HepG2 (cell line): ENCODE results near the gene HES3. TPM values are rescaled to one million over a fixed set of nuclear protein-coding genes. Genes with fewer than 3 reads are reported as not detected.

ENCODE experiments used
- ADNP ChIP-seq: sonication (generic); formaldehyde crosslinking; IDR thresholded peaks from 2 replicates; pipeline ENCODE4 v1.4.0; 2020; ENCODE audit warnings: missing genetic modification reagents
- ATF2 ChIP-seq: sonication (generic); formaldehyde crosslinking; IDR thresholded peaks from 2 replicates; pipeline ENCODE4 v1.4.0; 2020; ENCODE audit warnings: missing genetic modification reagents
- DNMT1 ChIP-seq: sonication (generic); formaldehyde crosslinking; IDR thresholded peaks from 2 replicates; pipeline ENCODE4 v1.5.1; 2020; ENCODE audit warnings: mild to moderate bottlenecking, missing genetic modification reagents
- GZF1 ChIP-seq: sonication (generic); formaldehyde crosslinking; IDR thresholded peaks from 2 replicates; pipeline ENCODE4 v1.5.1; 2020; ENCODE audit warnings: mild to moderate bottlenecking, missing genetic modification reagents
- IKZF1 ChIP-seq: fragments of 450-650 bp; IDR thresholded peaks from 2 replicates; pipeline ENCODE4 v1.7.1; 2016
- IRF2 ChIP-seq: IDR thresholded peaks from 2 replicates; pipeline ENCODE4 v1.6.1; 2018; ENCODE audit warnings: missing genetic modification reagents, missing compliant biosample characterization
- IRX3 ChIP-seq: sonication (generic); formaldehyde crosslinking; IDR thresholded peaks from 2 replicates; pipeline ENCODE4 v1.8.1; 2023; ENCODE audit warnings: mild to moderate bottlenecking, low read depth, missing genetic modification reagents, borderline replicate concordance
- MATR3 ChIP-seq: sonication (generic); formaldehyde crosslinking; IDR thresholded peaks from 2 replicates; pipeline ENCODE4 v1.4.0; 2020; ENCODE audit warnings: missing genetic modification reagents
- MEIS1 ChIP-seq: sonication (generic); formaldehyde crosslinking; IDR thresholded peaks from 2 replicates; pipeline ENCODE4 v1.9.0; 2021; ENCODE audit warnings: mild to moderate bottlenecking, missing genetic modification reagents, moderate library complexity, borderline replicate concordance
- MTA3 ChIP-seq: sonication (generic); formaldehyde crosslinking; IDR thresholded peaks from 2 replicates; pipeline ENCODE4 v1.4.0; 2020; ENCODE audit warnings: missing genetic modification reagents
- MXD3 ChIP-seq: IDR thresholded peaks from 2 replicates; pipeline ENCODE4 v1.6.1; 2016; ENCODE audit warnings: mild to moderate bottlenecking, missing biosample characterization, missing genetic modification reagents
- NCOA5 ChIP-seq: sonication (generic); formaldehyde crosslinking; IDR thresholded peaks from 2 replicates; pipeline ENCODE4 v1.4.0; 2020; ENCODE audit warnings: missing genetic modification reagents
- NFATC3 ChIP-seq: sonication (generic); formaldehyde crosslinking; IDR thresholded peaks from 2 replicates; pipeline ENCODE4 v1.5.1; 2020; ENCODE audit warnings: mild to moderate bottlenecking, missing genetic modification reagents
- NFYC ChIP-seq: IDR thresholded peaks from 2 replicates; pipeline ENCODE4 v1.6.1; 2016; ENCODE audit warnings: missing genetic modification reagents, missing compliant biosample characterization
- PHF5A ChIP-seq: IDR thresholded peaks from one replicate; pipeline ENCODE4 v1.6.1; 2018; ENCODE audit warnings: low read depth, missing genetic modification reagents; ENCODE audit not compliant: unreplicated experiment
- PLSCR1 ChIP-seq: sonication (generic); formaldehyde crosslinking; IDR thresholded peaks from 2 replicates; pipeline ENCODE4 v1.5.0; 2020; ENCODE audit warnings: missing genetic modification reagents, mild to moderate bottlenecking, borderline replicate concordance
- PTBP1 ChIP-seq: fragments of 200-400 bp; formaldehyde crosslinking; IDR thresholded peaks from 2 replicates; pipeline ENCODE4 v1.6.1; 2018; ENCODE audit warnings: low read length, low read depth; ENCODE audit not compliant: poor library complexity, severe bottlenecking
- RCOR2 ChIP-seq: IDR thresholded peaks from 2 replicates; pipeline ENCODE4 v1.6.1; 2016; ENCODE audit warnings: missing biosample characterization, missing genetic modification reagents
- SCMH1 ChIP-seq: sonication (generic); formaldehyde crosslinking; IDR thresholded peaks from 2 replicates; pipeline ENCODE4 v1.9.0; 2021; ENCODE audit warnings: missing genetic modification reagents, mild to moderate bottlenecking, borderline replicate concordance
- TEAD3 ChIP-seq: optimal IDR thresholded peaks from 2 replicates; pipeline ENCODE3; 2016; ENCODE audit warnings: borderline replicate concordance
- ZFP37 ChIP-seq: sonication (generic); formaldehyde crosslinking; IDR thresholded peaks from 2 replicates; pipeline ENCODE4 v1.4.0; 2020; ENCODE audit warnings: missing genetic modification reagents, borderline replicate concordance
- ZNF296 ChIP-seq: sonication (generic); formaldehyde crosslinking; conservative IDR thresholded peaks from 2 replicates; pipeline ENCODE4 v1.5.0; 2020; ENCODE audit warnings: mild to moderate bottlenecking, missing genetic modification reagents
- ZNF382 ChIP-seq: sonication (generic); formaldehyde crosslinking; IDR thresholded peaks from 2 replicates; pipeline ENCODE4 v1.5.0; 2020; ENCODE audit warnings: missing genetic modification reagents, mild to moderate bottlenecking, borderline replicate concordance
- ZNF589 ChIP-seq: sonication (generic); formaldehyde crosslinking; conservative IDR thresholded peaks from 2 replicates; pipeline ENCODE4 v1.8.0; 2022; ENCODE audit warnings: mild to moderate bottlenecking, moderate library complexity, missing genetic modification reagents
- ZNF691 ChIP-seq: sonication (generic); formaldehyde crosslinking; IDR thresholded peaks from 2 replicates; pipeline ENCODE4 v1.4.0; 2020; ENCODE audit warnings: missing genetic modification reagents, low read depth, mild to moderate bottlenecking, borderline replicate concordance
- ZNF749 ChIP-seq: sonication (generic); formaldehyde crosslinking; IDR thresholded peaks from 2 replicates; pipeline ENCODE4 v1.8.0; 2022; ENCODE audit warnings: mild to moderate bottlenecking, missing genetic modification reagents, moderate library complexity, borderline replicate concordance
- ZNF790 ChIP-seq: sonication (generic); formaldehyde crosslinking; IDR thresholded peaks from 2 replicates; pipeline ENCODE4 v1.8.0; 2022; ENCODE audit warnings: missing genetic modification reagents, mild to moderate bottlenecking, borderline replicate concordance
- ZSCAN29 ChIP-seq: sonication (generic); formaldehyde crosslinking; conservative IDR thresholded peaks from 2 replicates; pipeline ENCODE4 v1.4.0; 2020; ENCODE audit warnings: mild to moderate bottlenecking, missing genetic modification reagents
- polyA plus RNA-seq, 8 experiments: library from polyadenylated mRNA; depleted of rRNA in 3 of 8; stranded (reverse) in 7 of 8; unstranded in 1 of 8; fragments of >200 nt; fragmentation: Illumina TruSeq in 4 of 8; extraction: Trizol in 4 of 8; gene quantifications; 2 replicates each; pipeline versions ENCODE4 v1.2.1 to v1.2.3, GENCODE V29; 2011 to 2016; ENCODE audit warnings: low read depth in 4 of 8, missing spikeins in 1 of 8, mixed read lengths in 1 of 8; ENCODE audit not compliant: insufficient read depth in 1 of 8
- total RNA-seq, 5 experiments: library from RNA; depleted of rRNA; stranded (reverse); fragments of >200 nt; fragmentation: Illumina TruSeq; extraction: Trizol; gene quantifications; 2 replicates each; pipeline ENCODE4 v1.2.3, GENCODE V29; 2016; ENCODE audit warnings: low read depth in 1 of 5

Gene HES3
- total and polyA plus RNA-seq, 2 of the 13 experiments (the other 11 are each of a cell fraction or from before 2014, with no cell fraction given) = not detected

- TF ChIP-seq NFATC3 (CRISPR knock-in tag) (no peak), DNMT1 (CRISPR knock-in tag) (no peak), RCOR2 (CRISPR knock-in tag) (no peak), MATR3 (CRISPR knock-in tag) (no peak), ZNF296 (CRISPR knock-in tag) (peak; percentile 57), PTBP1 (peak; percentile 77), NCOA5 (no peak), PHF5A (CRISPR knock-in tag) (peak; percentile 28), PLSCR1 (CRISPR knock-in tag) (no peak), ZNF691 (CRISPR knock-in tag) (0 out of 2 replicates have a peak, but pooled peaks have one; percentile 70), IRF2 (peak; percentile 90), ZFP37 (0 out of 2 replicates have a peak, but pooled peaks have one; percentile 65), ZNF382 (no peak), NFYC (peak; percentile 26; the same call in 1 of the 2 replicates), IRX3 (CRISPR knock-in tag) (no peak), ATF2 (CRISPR knock-in tag) (peak; percentile 89), ZSCAN29 (CRISPR knock-in tag) (0 out of 2 replicates have a peak, but pooled peaks have one; percentile 33), ADNP (CRISPR knock-in tag) (no peak), MEIS1 (peak; percentile 69; the same call in 1 of the 2 replicates), ZNF749 (CRISPR knock-in tag) (peak; percentile 84; the same call in 1 of the 2 replicates), IKZF1 (no peak), TEAD3 (CRISPR knock-in tag) (peak; percentile 89), MXD3 (CRISPR knock-in tag) (peak; percentile 97), MTA3 (CRISPR knock-in tag) (0 out of 2 replicates have a peak, but pooled peaks have one; percentile 44), ZNF790 (CRISPR knock-in tag) (0 out of 2 replicates have a peak, but pooled peaks have one; percentile 72), GZF1 (CRISPR knock-in tag) (no peak), ZNF589 (CRISPR knock-in tag) (peak; percentile 90; the same call in 1 of the 2 replicates), SCMH1 (no peak)
Measured at GRCh38 chr1:6199298-6200187, 44.4 kb upstream of the HES3 start, which contains the start of gene RPL22 (continued).
